Panc1 (cell line): ENCODE data around the gene FAM72B.
"Not testable (repeated sequence)": the region's sequence is repeated elsewhere in the genome, so short reads cannot be mapped to it uniquely, and the experiment has no call there.

Source experiments
- CTCF ChIP-seq: fragments of 450-650 bp; IDR thresholded peaks from 2 replicates; pipeline ENCODE4 v1.5.1; 2017; ENCODE audit warnings: mild to moderate bottlenecking
- POLR2AphosphoS5 ChIP-seq: IDR thresholded peaks from 2 replicates; pipeline ENCODE4 v1.6.1; 2012; ENCODE audit warnings: mild to moderate bottlenecking, low read depth, low read length, moderate library complexity
- TF ChIP-seq, protein P1 (sequence below), 2 experiments: IDR thresholded peaks; 2 replicates each; pipeline ENCODE4 v1.6.1; 2011 to 2012; ENCODE audit warnings: low read depth in 2 of 2, control low read depth in 1 of 2, low read length in 1 of 2, mild to moderate bottlenecking in 1 of 2, moderate library complexity in 1 of 2; ENCODE audit not compliant: insufficient read depth in 1 of 2

DNA sequence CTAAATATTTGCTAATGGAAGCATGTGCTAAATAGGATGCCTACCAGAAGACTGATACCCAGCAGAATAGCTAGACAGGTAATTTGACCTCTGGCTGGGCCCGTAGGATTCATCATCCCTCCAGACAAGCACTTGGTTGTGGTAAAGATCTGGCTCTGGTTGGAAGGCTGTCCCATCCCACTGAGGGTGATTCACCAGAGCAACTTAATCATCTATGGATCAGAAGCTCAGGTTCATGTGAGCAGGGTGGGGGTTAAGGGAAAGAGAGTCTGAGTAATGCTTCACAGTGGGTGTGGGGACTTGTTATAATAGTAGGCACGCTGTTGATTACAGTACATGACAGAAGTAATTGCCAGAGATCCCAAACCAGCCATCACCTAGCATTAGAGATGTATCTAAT is 26.5 kb downstream of the FAM72B start:
- not testable (repeated sequence) for TF ChIP-seq CTCF, POLR2AphosphoS5
- TF ChIP-seq, protein P1, sequence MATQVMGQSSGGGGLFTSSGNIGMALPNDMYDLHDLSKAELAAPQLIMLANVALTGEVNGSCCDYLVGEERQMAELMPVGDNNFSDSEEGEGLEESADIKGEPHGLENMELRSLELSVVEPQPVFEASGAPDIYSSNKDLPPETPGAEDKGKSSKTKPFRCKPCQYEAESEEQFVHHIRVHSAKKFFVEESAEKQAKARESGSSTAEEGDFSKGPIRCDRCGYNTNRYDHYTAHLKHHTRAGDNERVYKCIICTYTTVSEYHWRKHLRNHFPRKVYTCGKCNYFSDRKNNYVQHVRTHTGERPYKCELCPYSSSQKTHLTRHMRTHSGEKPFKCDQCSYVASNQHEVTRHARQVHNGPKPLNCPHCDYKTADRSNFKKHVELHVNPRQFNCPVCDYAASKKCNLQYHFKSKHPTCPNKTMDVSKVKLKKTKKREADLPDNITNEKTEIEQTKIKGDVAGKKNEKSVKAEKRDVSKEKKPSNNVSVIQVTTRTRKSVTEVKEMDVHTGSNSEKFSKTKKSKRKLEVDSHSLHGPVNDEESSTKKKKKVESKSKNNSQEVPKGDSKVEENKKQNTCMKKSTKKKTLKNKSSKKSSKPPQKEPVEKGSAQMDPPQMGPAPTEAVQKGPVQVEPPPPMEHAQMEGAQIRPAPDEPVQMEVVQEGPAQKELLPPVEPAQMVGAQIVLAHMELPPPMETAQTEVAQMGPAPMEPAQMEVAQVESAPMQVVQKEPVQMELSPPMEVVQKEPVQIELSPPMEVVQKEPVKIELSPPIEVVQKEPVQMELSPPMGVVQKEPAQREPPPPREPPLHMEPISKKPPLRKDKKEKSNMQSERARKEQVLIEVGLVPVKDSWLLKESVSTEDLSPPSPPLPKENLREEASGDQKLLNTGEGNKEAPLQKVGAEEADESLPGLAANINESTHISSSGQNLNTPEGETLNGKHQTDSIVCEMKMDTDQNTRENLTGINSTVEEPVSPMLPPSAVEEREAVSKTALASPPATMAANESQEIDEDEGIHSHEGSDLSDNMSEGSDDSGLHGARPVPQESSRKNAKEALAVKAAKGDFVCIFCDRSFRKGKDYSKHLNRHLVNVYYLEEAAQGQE (IDR thresholded peaks at IDR 0.05; ENCODE audit: insufficient read depth in 1 of 2, low read depth in 2 of 2, low read length in 1 of 2) = not testable (repeated sequence)
